Prostate gland (tissue), 2 donors: ENCODE measurements around the gene PLXND1.

Source experiments
- POLR2A ChIP-seq: fragments of 450-650 bp; IDR thresholded peaks from one replicate; pipeline ENCODE4 v1.6.1; 2016; ENCODE audit warnings: antibody characterized with exemption, mild to moderate bottlenecking
- TF ChIP-seq, protein P1 (sequence below), 4 experiments: fragments of 200-600 bp in 2 of 4; fragments of 450-650 bp in 2 of 4; sonication (generic) in 2 of 4; IDR thresholded peaks; 1 replicate in 3 of 4; 2 replicates in 1 of 4; pipeline ENCODE4 v1.5.1; 2016 to 2019; ENCODE audit warnings: antibody characterized with exemption in 4 of 4, mild to moderate bottlenecking in 2 of 4, moderate library complexity in 2 of 4

DNA sequence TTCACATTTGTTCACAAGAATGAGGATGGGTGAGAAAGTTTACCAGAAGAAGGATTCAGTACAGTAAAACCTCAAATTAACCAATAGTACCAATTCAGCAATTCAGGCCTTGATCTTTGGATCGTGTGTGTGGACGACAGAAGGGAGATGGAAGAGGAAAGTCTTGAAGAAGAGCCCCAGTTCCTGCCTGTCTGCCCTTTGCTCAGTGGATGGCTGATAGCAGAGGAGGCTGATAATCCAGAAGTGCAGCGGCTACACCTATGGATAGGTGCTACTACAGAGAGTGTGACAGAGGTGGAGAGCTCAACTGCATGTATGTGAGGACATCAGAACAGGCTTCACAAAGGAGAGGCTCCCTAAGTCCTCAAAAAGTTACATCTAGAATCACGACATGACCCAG is 29.2 kb upstream of the PLXND1 start:
- no peak for TF ChIP-seq POLR2A
- TF ChIP-seq, protein P1, sequence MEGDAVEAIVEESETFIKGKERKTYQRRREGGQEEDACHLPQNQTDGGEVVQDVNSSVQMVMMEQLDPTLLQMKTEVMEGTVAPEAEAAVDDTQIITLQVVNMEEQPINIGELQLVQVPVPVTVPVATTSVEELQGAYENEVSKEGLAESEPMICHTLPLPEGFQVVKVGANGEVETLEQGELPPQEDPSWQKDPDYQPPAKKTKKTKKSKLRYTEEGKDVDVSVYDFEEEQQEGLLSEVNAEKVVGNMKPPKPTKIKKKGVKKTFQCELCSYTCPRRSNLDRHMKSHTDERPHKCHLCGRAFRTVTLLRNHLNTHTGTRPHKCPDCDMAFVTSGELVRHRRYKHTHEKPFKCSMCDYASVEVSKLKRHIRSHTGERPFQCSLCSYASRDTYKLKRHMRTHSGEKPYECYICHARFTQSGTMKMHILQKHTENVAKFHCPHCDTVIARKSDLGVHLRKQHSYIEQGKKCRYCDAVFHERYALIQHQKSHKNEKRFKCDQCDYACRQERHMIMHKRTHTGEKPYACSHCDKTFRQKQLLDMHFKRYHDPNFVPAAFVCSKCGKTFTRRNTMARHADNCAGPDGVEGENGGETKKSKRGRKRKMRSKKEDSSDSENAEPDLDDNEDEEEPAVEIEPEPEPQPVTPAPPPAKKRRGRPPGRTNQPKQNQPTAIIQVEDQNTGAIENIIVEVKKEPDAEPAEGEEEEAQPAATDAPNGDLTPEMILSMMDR (IDR thresholded peaks at IDR 0.05) = no peak
